H1 (cell line): Measurements from ENCODE around the gene CBL. TPM values are rescaled to one million over a fixed set of nuclear protein-coding genes. Genes with fewer than 3 reads are reported as not detected.

ENCODE experiments used
- EGR1 ChIP-seq: IDR thresholded peaks from 2 replicates; pipeline ENCODE4 v1.6.1; 2011; ENCODE audit warnings: low read depth, low read length, borderline replicate concordance
- HDAC2 ChIP-seq, 2 experiments: fragments of 300-600 bp in 1 of 2; sonication (generic) in 1 of 2; IDR thresholded peaks; 2 replicates each; pipeline ENCODE4 v1.6.1; 2011 to 2012; ENCODE audit warnings: low read depth in 2 of 2, low read length in 2 of 2, mild to moderate bottlenecking in 2 of 2, moderate library complexity in 2 of 2, borderline replicate concordance in 1 of 2, inconsistent platforms in 1 of 2
- KDM1A ChIP-seq: fragments of 200-600, 300-600 bp; sonication (generic); IDR thresholded peaks from 2 replicates; pipeline ENCODE4 v1.7.1; 2016; ENCODE audit warnings: mild to moderate bottlenecking, low read length, borderline replicate concordance
- MAX ChIP-seq: IDR thresholded peaks from 2 replicates; pipeline ENCODE4 v1.6.1; 2012; ENCODE audit warnings: inconsistent platforms
- polyA plus RNA-seq, 7 experiments: library from polyadenylated mRNA; depleted of rRNA in 3 of 7; stranded (reverse) in 5 of 7; unstranded in 2 of 7; fragments of >200 nt in 5 of 7; fragments of 200-250 nt in 2 of 7; gene quantifications; 1 replicate in 5 of 7; 2 replicates in 1 of 7; 4 replicates in 1 of 7; pipeline versions ENCODE4 v1.2.1 to v1.2.3, GENCODE V29; 2011 to 2013; ENCODE audit warnings: missing spikeins in 2 of 7, mixed read lengths in 2 of 7
- total RNA-seq: library from RNA; stranded (reverse); fragmentation: NEBNext Ultra II Directional; extraction: Animal tissue kit (Norgen Biotek cat#: 25700); gene quantifications from 2 replicates; pipeline ENCODE4 v1.2.1, GENCODE V29; 2021

The CBL gene
- total and polyA plus RNA-seq, 2 of the 8 experiments (the other 6 are each of a cell fraction or from before 2014, with no cell fraction given), result 23.1 to 57.8 TPM

GRCh38 chr11:119204066-119204465 lies 2.1 kb upstream of the CBL start (continued):
- TF ChIP-seq EGR1, result no peak
- no peak for TF ChIP-seq KDM1A
- TF ChIP-seq HDAC2 (IDR thresholded peaks at IDR 0.05; ENCODE audit: borderline replicate concordance in 1 of 2, low read depth in 2 of 2, low read length in 2 of 2), result no peak
- TF ChIP-seq MAX, result no peak
